ENCODE data around the gene TPX2. TPM values are rescaled to one million over a fixed set of nuclear protein-coding genes. Genes with fewer than 3 reads are reported as not detected.

TPX2 gene
- total and polyA plus RNA-seq, 2 donors (not counting 3 experiments of a cell fraction or from before 2014, with no cell fraction given) = 24.8 to 114 TPM

DNA sequence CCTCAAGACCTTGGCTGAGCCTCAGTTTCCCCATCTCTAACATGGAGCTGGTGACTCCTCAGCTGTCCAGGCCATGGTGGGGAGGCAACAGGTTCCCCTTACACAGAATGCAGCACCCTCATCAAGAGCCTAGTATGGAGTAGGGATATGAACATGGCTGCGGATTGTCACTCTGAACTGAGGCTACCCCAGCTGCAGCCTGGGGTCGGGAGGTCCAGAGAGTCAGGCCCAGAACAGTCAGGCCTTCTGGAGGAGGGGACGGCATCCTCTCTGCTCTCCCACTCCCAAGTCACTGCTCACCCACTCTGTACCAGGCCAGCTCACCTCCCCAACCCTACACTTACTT is 107.7 kb downstream of the TPX2 start:
- Histone ChIP-seq H3K9ac (replicated peaks; ENCODE audit: extremely low read depth, insufficient read depth, low read length) (no peak overlapping the region), H3K4me1 (ENCODE audit: control insufficient read depth, extremely low read depth, insufficient read depth, low read length) (peaks cover 15% of the 10 kb centered on the region), H3K36me3 (ENCODE audit: control insufficient read depth in 2 of 2, extremely low read depth in 1 of 2, insufficient read depth in 2 of 2, low read length in 2 of 2) (no peaks in the 10 kb centered on the region), H3K4me3 (replicated peaks in 1 of 3; ENCODE audit: insufficient read depth in 1 of 3, low read depth in 1 of 3, low read length in 3 of 3) (no peak overlapping the region), H3K79me2 (ENCODE audit: control insufficient read depth, insufficient read depth, low read length) (no peaks in the 10 kb centered on the region), H4K20me1 (replicated peaks; ENCODE audit: control insufficient read depth, extremely low read depth, insufficient read depth, low read length) (no peaks in the 10 kb centered on the region), H3K4me2 (ENCODE audit: insufficient read depth, low read length) (no peak overlapping the region), H3K27me3 (ENCODE audit: control insufficient read depth in 2 of 2, insufficient read depth in 2 of 2, low read length in 2 of 2) (peaks cover 14 to 16% of the 10 kb centered on the region in 2 experiments), H3K27ac (ENCODE audit: insufficient read depth, low read depth, low read length) (no peak overlapping the region), H3K9me1 (replicated peaks; ENCODE audit: control insufficient read depth, extremely low read depth, insufficient read depth, low read length) (no peaks in the 10 kb centered on the region), H2AFZ (ENCODE audit: low read depth, low read length) (no peak overlapping the region), H3K9me3 (replicated peaks; ENCODE audit: control insufficient read depth, insufficient read depth, low read length) (no peaks in the 10 kb centered on the region)
- no TSS peak for BruUV-seq (replicated peaks)
- DNase-seq (ENCODE audit: low read depth, low spot score) (no peak), FAIRE-seq (no peak)
- intact Hi-C loops (cut with micrococcal nuclease) (loop anchor here (1.0 kb wide), 1 partner anchor 23 kb away; no protein-coding TSS in a partner anchor), dilution Hi-C loops (cut with MboI; ENCODE audit: extremely low pct_ligation_motif_present, low sequenced_read_pairs) (no loop called here)
- ChIA-PET CTCF (interaction anchor here (1.0 to 18.2 kb wide), 18 partner anchors 8 to 244 kb away, joined by 3 to 619 read pairs (median 4); partner anchors contain the start of genes MYLK2, PDRG1 and XKR7), POLR2A (no interaction called here)
- TF ChIP-seq GATA2 (IDR thresholded peaks at IDR 0.05; ENCODE audit: insufficient read depth, insufficient read length, low read depth, low read length) (no peak), POLR2A (IDR thresholded peaks at IDR 0.05; ENCODE audit: low read depth, low read length) (no peak), MYC (IDR thresholded peaks at IDR 0.05; ENCODE audit: low read depth, low read length) (no peak), FOS (IDR thresholded peaks at IDR 0.05; ENCODE audit: borderline replicate concordance, insufficient read depth, low read length) (no peak), EZH2 (IDR thresholded peaks at IDR 0.05; ENCODE audit: borderline replicate concordance, low read depth, low read length, severe bottlenecking) (no peak), POLR2AphosphoS5 (IDR thresholded peaks at IDR 0.05; ENCODE audit: insufficient read depth, low read depth, low read length) (no peak), JUN (IDR thresholded peaks at IDR 0.05; ENCODE audit: borderline replicate concordance, insufficient read depth, insufficient read length, low read depth) (no peak)
- TF ChIP-seq, protein P1, sequence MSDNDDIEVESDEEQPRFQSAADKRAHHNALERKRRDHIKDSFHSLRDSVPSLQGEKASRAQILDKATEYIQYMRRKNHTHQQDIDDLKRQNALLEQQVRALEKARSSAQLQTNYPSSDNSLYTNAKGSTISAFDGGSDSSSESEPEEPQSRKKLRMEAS (IDR thresholded peaks at IDR 0.05; ENCODE audit: insufficient read depth, insufficient read length) = no peak
- TF ChIP-seq, protein P2, sequence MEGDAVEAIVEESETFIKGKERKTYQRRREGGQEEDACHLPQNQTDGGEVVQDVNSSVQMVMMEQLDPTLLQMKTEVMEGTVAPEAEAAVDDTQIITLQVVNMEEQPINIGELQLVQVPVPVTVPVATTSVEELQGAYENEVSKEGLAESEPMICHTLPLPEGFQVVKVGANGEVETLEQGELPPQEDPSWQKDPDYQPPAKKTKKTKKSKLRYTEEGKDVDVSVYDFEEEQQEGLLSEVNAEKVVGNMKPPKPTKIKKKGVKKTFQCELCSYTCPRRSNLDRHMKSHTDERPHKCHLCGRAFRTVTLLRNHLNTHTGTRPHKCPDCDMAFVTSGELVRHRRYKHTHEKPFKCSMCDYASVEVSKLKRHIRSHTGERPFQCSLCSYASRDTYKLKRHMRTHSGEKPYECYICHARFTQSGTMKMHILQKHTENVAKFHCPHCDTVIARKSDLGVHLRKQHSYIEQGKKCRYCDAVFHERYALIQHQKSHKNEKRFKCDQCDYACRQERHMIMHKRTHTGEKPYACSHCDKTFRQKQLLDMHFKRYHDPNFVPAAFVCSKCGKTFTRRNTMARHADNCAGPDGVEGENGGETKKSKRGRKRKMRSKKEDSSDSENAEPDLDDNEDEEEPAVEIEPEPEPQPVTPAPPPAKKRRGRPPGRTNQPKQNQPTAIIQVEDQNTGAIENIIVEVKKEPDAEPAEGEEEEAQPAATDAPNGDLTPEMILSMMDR (IDR thresholded peaks at IDR 0.05; ENCODE audit: extremely low read depth in 1 of 2, insufficient read depth in 1 of 2, low read depth in 1 of 2, low read length in 2 of 2) = no peak

Measured in endothelial cell of umbilical vein (primary cell).